GM10266 (cell line): ENCODE data around the gene MAP3K6.
A peak's percentile ranks its signal among the peaks of the same experiment; 100 is the strongest.

Source experiments
- DNase-seq: peaks from one replicate; pipeline ENCODE4 v3.0.0; 2012; ENCODE audit errors: extremely low spot score
- CTCF ChIP-seq: IDR thresholded peaks from 2 replicates; pipeline ENCODE4 v1.5.1; 2012; ENCODE audit warnings: mild to moderate bottlenecking, low read depth; ENCODE audit not compliant: control insufficient read depth, insufficient read depth; ENCODE audit errors: missing control alignments

MAP3K6 gene

GRCh38 chr1:27327964-27328363, 38.8 kb downstream of the MAP3K6 start:
- no peak for DNase-seq
- TF ChIP-seq CTCF, result no peak

GRCh38 chr1:27325286-27325685, 41.5 kb downstream of the MAP3K6 start:
- DNase-seq, result no peak
- no peak for TF ChIP-seq CTCF

- DNase-seq, result no peak
These were observed 44.1 kb downstream of the MAP3K6 start for GRCh38 chr1:27322569-27323240.

GRCh38 chr1:27321813-27322568, 44.8 kb downstream of the MAP3K6 start, which contains the start of gene TMEM222:
TMEM222 (plus strand) TSS chr1:27322163; CDS start chr1:27322198, 35 bp downstream.
- peak; percentile 96 for DNase-seq
- TF ChIP-seq CTCF, result no peak

More at GRCh38 chr1:27322569-27323240, 44.1 kb downstream of the MAP3K6 start:
- TF ChIP-seq CTCF, result no peak

GRCh38 chr1:27318596-27318995, 48.2 kb downstream of the MAP3K6 start:
- DNase-seq, result no peak
- no peak for TF ChIP-seq CTCF

GRCh38 chr1:27318136-27318535, 48.6 kb downstream of the MAP3K6 start:
- TF ChIP-seq CTCF, result no peak

GRCh38 chr1:27316860-27317259, 49.9 kb downstream of the MAP3K6 start:
- no peak for DNase-seq
- TF ChIP-seq CTCF, result no peak

More at GRCh38 chr1:27318136-27318535, 48.6 kb downstream of the MAP3K6 start:
- DNase-seq, result no peak
